ENCODE data around the gene SEPHS1. TPM values are rescaled to one million over a fixed set of nuclear protein-coding genes. Genes with fewer than 3 reads are reported as not detected.

SEPHS1 gene
- total RNA-seq (ENCODE audit: unreplicated experiment), result 51.1 TPM
- long read RNA-seq, transcript SEPHS1-201 (9 exons, 3,273 nt), result major isoform, 14 of 19 reads
- long read RNA-seq, partial matches to known transcripts, result 3 of 19 reads
- long read RNA-seq, other reads (novel, unspliced or antisense), result 2 of 19 reads

DNA sequence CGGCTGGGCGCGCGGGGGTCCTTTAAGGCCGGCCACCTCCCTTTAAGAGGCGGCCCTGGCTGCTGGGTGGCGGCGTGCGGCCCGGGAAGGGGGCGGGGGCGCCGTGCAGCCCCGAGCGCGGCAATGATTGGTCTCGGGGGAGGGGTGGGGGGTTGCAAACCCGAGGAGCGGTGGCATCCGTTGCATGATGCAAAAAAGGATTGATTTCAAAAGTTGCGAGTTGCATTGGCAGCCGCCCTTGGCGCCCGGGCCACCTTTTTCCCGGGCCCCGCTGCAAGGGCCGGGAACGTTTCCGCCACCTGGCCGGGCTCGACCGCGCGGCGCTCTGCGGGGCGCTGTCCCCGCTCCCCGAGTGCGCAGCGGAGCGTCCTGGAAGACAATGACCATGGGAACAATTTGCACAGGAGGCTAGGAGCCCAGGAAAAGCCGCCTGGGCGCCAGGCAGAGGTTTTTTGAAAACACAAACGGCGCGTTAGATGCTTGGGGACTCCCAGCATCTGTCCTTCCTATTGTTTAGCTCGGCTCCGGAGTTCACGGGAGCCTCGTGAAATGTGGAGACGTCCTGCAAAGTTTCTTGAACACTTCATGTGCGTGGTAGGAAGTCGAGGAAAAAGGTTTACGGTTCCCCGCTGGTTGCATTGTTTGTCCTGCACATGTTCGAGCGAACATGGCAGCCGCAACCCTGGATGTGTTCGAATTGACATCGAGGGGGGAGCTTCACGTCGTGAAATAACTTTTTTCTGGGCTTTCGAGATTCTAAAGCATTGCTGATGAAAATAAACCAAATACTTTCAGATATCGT is at the start of gene SEPHS1:
TSS of gene SEPHS1 (minus strand) at position 78 of the 802 bp plus-strand sequence. CDS start 3,343 bp downstream, outside the sequence.
- Mint-ChIP-seq H3K9me3 (ENCODE audit: unreplicated experiment) (peaks cover 19% of the 10 kb centered on the region), H3K4me3 (ENCODE audit: unreplicated experiment) (peak within 1 kb of the TSS; percentile 94), H3K27me3 (ENCODE audit: unreplicated experiment) (peaks cover 18% of the 10 kb centered on the region), H3K4me1 (ENCODE audit: low read depth, unreplicated experiment) (peaks cover 27% of the 10 kb centered on the region), H3K27ac (ENCODE audit: unreplicated experiment) (peak within 1 kb of the TSS; percentile 89), H3K36me3 (ENCODE audit: unreplicated experiment) (no peaks in the 10 kb centered on the region)
- DNase-seq, result peak; percentile 83
- no peak for TF ChIP-seq CTCF (IDR thresholded peaks at IDR 0.05; ENCODE audit: partially characterized antibody, unreplicated experiment)

DNA sequence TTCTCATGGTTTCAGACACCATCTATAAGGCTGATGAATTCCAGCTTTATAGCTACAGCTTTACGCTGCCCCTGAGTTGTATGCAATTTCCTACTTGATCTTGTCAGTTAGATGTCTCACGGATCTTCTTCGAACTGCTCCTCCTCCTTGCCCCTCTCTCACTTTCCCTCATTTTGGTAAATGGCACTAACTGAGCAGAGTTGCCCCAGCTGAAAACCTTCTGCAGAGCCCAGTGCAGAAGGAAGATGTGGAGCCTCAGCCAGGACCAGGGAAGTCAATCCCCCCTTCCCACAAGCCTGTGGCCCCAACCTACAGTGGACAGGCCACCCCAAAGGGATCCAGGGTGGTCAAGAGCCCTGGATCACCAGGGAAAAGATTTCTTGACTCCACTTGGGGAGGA is 49.0 kb upstream of the SEPHS1 start:
- Mint-ChIP-seq H3K4me3 (ENCODE audit: unreplicated experiment) (no peak overlapping the region), H3K36me3 (ENCODE audit: unreplicated experiment) (peaks cover 9% of the 10 kb centered on the region), H3K4me1 (ENCODE audit: low read depth, unreplicated experiment) (no peaks in the 10 kb centered on the region), H3K27ac (ENCODE audit: unreplicated experiment) (no peak overlapping the region), H3K9me3 (ENCODE audit: unreplicated experiment) (peaks cover 5% of the 10 kb centered on the region), H3K27me3 (ENCODE audit: unreplicated experiment) (no peaks in the 10 kb centered on the region)
- no peak for TF ChIP-seq CTCF (IDR thresholded peaks at IDR 0.05; ENCODE audit: partially characterized antibody, unreplicated experiment)
- no peak for DNase-seq

- Mint-ChIP-seq H3K27ac (ENCODE audit: unreplicated experiment) (no peak overlapping the region), H3K27me3 (ENCODE audit: unreplicated experiment) (peaks cover 2% of the 10 kb centered on the region), H3K9me3 (ENCODE audit: unreplicated experiment) (peaks cover 5% of the 10 kb centered on the region), H3K4me1 (ENCODE audit: low read depth, unreplicated experiment) (no peaks in the 10 kb centered on the region), H3K4me3 (ENCODE audit: unreplicated experiment) (no peak overlapping the region), H3K36me3 (ENCODE audit: unreplicated experiment) (peaks cover 9% of the 10 kb centered on the region)
- DNase-seq, result no peak
- TF ChIP-seq CTCF (IDR thresholded peaks at IDR 0.05; ENCODE audit: partially characterized antibody, unreplicated experiment), result no peak
Measured at GRCh38 chr10:13396369-13396768, 48.3 kb upstream of the SEPHS1 start.

GRCh38 chr10:13395540-13395939 is 47.4 kb upstream of the SEPHS1 start:
- Mint-ChIP-seq H3K27ac (ENCODE audit: unreplicated experiment) (no peak overlapping the region), H3K27me3 (ENCODE audit: unreplicated experiment) (peaks cover 2% of the 10 kb centered on the region), H3K4me3 (ENCODE audit: unreplicated experiment) (no peak overlapping the region), H3K36me3 (ENCODE audit: unreplicated experiment) (peaks cover 8% of the 10 kb centered on the region), H3K9me3 (ENCODE audit: unreplicated experiment) (peaks cover 5% of the 10 kb centered on the region), H3K4me1 (ENCODE audit: low read depth, unreplicated experiment) (no peaks in the 10 kb centered on the region)
- TF ChIP-seq CTCF (IDR thresholded peaks at IDR 0.05; ENCODE audit: partially characterized antibody, unreplicated experiment), result no peak
- DNase-seq, result no peak

GRCh38 chr10:13393640-13394039 is 45.5 kb upstream of the SEPHS1 start:
- Mint-ChIP-seq H3K27me3 (ENCODE audit: unreplicated experiment) (peaks cover 2% of the 10 kb centered on the region), H3K9me3 (ENCODE audit: unreplicated experiment) (no peaks in the 10 kb centered on the region), H3K27ac (ENCODE audit: unreplicated experiment) (no peak overlapping the region), H3K4me3 (ENCODE audit: unreplicated experiment) (no peak overlapping the region), H3K36me3 (ENCODE audit: unreplicated experiment) (no peaks in the 10 kb centered on the region), H3K4me1 (ENCODE audit: low read depth, unreplicated experiment) (no peaks in the 10 kb centered on the region)
- DNase-seq, result no peak
- no peak for TF ChIP-seq CTCF (IDR thresholded peaks at IDR 0.05; ENCODE audit: partially characterized antibody, unreplicated experiment)
